SK-N-SH (cell line): ENCODE results near the gene SFXN3. TPM values are rescaled to one million over a fixed set of nuclear protein-coding genes. Genes with fewer than 3 reads are reported as not detected.

Experiments used
- CTCF ChIA-PET: fragments of 300-600, 350-600 bp; formaldehyde crosslinking; extraction: SDS; loops from one replicate; lab custom pipeline; 2021; lab: Yijun Ruan, JAX
- POLR2A ChIA-PET: fragments of 350-600 bp; sonication (Branson Sonifier 250); formaldehyde crosslinking; extraction: SDS; loops from one replicate; lab custom pipeline; 2020; ENCODE audit warnings: antibody characterized with exemption, inconsistent platforms; lab: Yijun Ruan, JAX
- DNase-seq: peaks from one replicate; pipeline ENCODE4 v3.0.0; 2012
- H2AFZ ChIP-seq: fragments of 200-600 bp; sonication (generic); 2 replicates; pipeline ENCODE4 v1.8.1; 2016; ENCODE audit warnings: antibody characterized with exemption, mild to moderate bottlenecking, low read depth
- H3F3A ChIP-seq: fragments of 200-600 bp; sonication (generic); replicated peaks from 2 replicates; pipeline ENCODE3; 2016; ENCODE audit warnings: antibody characterized with exemption, mild to moderate bottlenecking; ENCODE audit not compliant: insufficient read depth
- H3K27ac ChIP-seq, 2 experiments: fragments of 200-500 bp in 1 of 2; fragments of 200-600 bp in 1 of 2; sonication (Bioruptor generic) in 1 of 2; sonication (generic), shearing (Covaris generic) in 1 of 2; 2 replicates each; pipeline versions ENCODE4 v1.5.1 to v1.6.1; 2014 to 2016; ENCODE audit warnings: low read depth in 2 of 2, inconsistent platforms in 1 of 2, low read length in 1 of 2, mild to moderate bottlenecking in 1 of 2, mixed read lengths in 1 of 2
- H3K27me3 ChIP-seq: fragments of 200-600 bp; sonication (generic), shearing (Covaris generic); 2 replicates; pipeline ENCODE4 v1.6.1; 2016; ENCODE audit warnings: mixed run types; ENCODE audit not compliant: insufficient read depth
- H3K36me3 ChIP-seq, 2 experiments: fragments of 200-500 bp in 1 of 2; fragments of 200-600 bp in 1 of 2; sonication (Bioruptor generic) in 1 of 2; sonication (generic) in 1 of 2; replicated peaks in 1 of 2; 2 replicates each; pipeline versions ENCODE3 to v1.5.1; 2014 to 2016; ENCODE audit warnings: low read length in 1 of 2, mild to moderate bottlenecking in 1 of 2; ENCODE audit not compliant: insufficient read depth in 2 of 2, control insufficient read depth in 1 of 2
- H3K4me1 ChIP-seq, 2 experiments: fragments of 200-500 bp in 1 of 2; fragments of 200-600 bp in 1 of 2; sonication (Bioruptor generic) in 1 of 2; sonication (generic), shearing (Covaris generic) in 1 of 2; 2 replicates each; pipeline versions ENCODE4 v1.5.1 to v1.6.1; 2014 to 2016; ENCODE audit warnings: low read depth in 1 of 2, low read length in 1 of 2, mixed run types in 1 of 2; ENCODE audit not compliant: insufficient read depth in 2 of 2, control insufficient read depth in 1 of 2
- H3K4me2 ChIP-seq: fragments of 200-600 bp; sonication (generic), shearing (Covaris generic); 2 replicates; pipeline ENCODE4 v1.6.1; 2017; ENCODE audit warnings: mixed run types
- H3K4me3 ChIP-seq, 2 experiments: fragments of 200-500 bp in 1 of 2; fragments of 200-600 bp in 1 of 2; sonication (Bioruptor generic) in 1 of 2; sonication (generic), shearing (Covaris generic) in 1 of 2; 2 replicates each; pipeline versions ENCODE4 v1.5.1 to v1.8.1; 2014 to 2016; ENCODE audit warnings: low read depth in 2 of 2, inconsistent platforms in 1 of 2, low read length in 1 of 2, mild to moderate bottlenecking in 1 of 2, mixed read lengths in 1 of 2, moderate library complexity in 1 of 2
- H3K79me2 ChIP-seq: fragments of 200-600 bp; sonication (generic); 2 replicates; pipeline ENCODE4 v1.8.1; 2017; ENCODE audit warnings: mild to moderate bottlenecking; ENCODE audit not compliant: insufficient read depth
- H3K9ac ChIP-seq: fragments of 200-600 bp; sonication (generic); 2 replicates; pipeline ENCODE4 v1.6.1; 2017; ENCODE audit warnings: mixed run types
- H3K9me2 ChIP-seq: fragments of 200-600 bp; sonication (generic); 2 replicates; pipeline ENCODE4 v1.6.1; 2017; ENCODE audit warnings: mixed run types
- H3K9me3 ChIP-seq: fragments of 200-600 bp; sonication (generic); 2 replicates; pipeline ENCODE4 v1.6.1; 2017; ENCODE audit warnings: mixed run types, mild to moderate bottlenecking, moderate library complexity
- H4K20me1 ChIP-seq: fragments of 200-600 bp; sonication (generic); 2 replicates; pipeline ENCODE4 v1.6.1; 2017; ENCODE audit warnings: mild to moderate bottlenecking, mixed run types; ENCODE audit not compliant: insufficient read depth
- CHD2 ChIP-seq: fragments of 150-350 bp; IDR thresholded peaks from 2 replicates; pipeline ENCODE4 v1.6.1; 2018; ENCODE audit warnings: low read length; ENCODE audit not compliant: partially characterized antibody
- ELF1 ChIP-seq: IDR thresholded peaks from 2 replicates; pipeline ENCODE4 v1.4.0; 2012
- FOSL2 ChIP-seq: IDR thresholded peaks from 2 replicates; pipeline ENCODE4 v1.4.0; 2012; ENCODE audit warnings: low read depth, mild to moderate bottlenecking, moderate library complexity, borderline replicate concordance
- FOXJ3 ChIP-seq: sonication (generic); formaldehyde crosslinking; IDR thresholded peaks from 2 replicates; pipeline ENCODE4 v1.5.1; 2020; ENCODE audit warnings: mild to moderate bottlenecking, missing genetic modification reagents
- GABPA ChIP-seq: IDR thresholded peaks from 2 replicates; pipeline ENCODE4 v1.4.0; 2012; ENCODE audit warnings: low read depth, mild to moderate bottlenecking
- GATA2 ChIP-seq: sonication (generic); formaldehyde crosslinking; IDR thresholded peaks from 2 replicates; pipeline ENCODE4 v1.5.0; 2020; ENCODE audit warnings: mild to moderate bottlenecking, missing genetic modification reagents
- IRF3 ChIP-seq: fragments of 150-350 bp; IDR thresholded peaks from 2 replicates; pipeline ENCODE4 v1.6.1; 2016; ENCODE audit warnings: mild to moderate bottlenecking, low read depth, low read length
- JUND ChIP-seq: IDR thresholded peaks from 2 replicates; pipeline ENCODE4 v1.4.0; 2012
- MXI1 ChIP-seq: IDR thresholded peaks from 2 replicates; pipeline ENCODE4 v1.6.1; 2012; ENCODE audit warnings: mild to moderate bottlenecking, low read depth, low read length, improper control_type of control experiment
- RAD21 ChIP-seq: IDR thresholded peaks from 2 replicates; pipeline ENCODE4 v1.6.1; 2012; ENCODE audit warnings: mild to moderate bottlenecking, low read length
- SIN3A ChIP-seq: IDR thresholded peaks from 2 replicates; pipeline ENCODE4 v1.6.1; 2012; ENCODE audit warnings: low read depth, mild to moderate bottlenecking, low read length, moderate library complexity, borderline replicate concordance
- SMC3 ChIP-seq: IDR thresholded peaks from 2 replicates; pipeline ENCODE4 v1.6.1; 2012; ENCODE audit warnings: low read depth, low read length, improper control_type of control experiment
- TAF1 ChIP-seq: IDR thresholded peaks from 2 replicates; pipeline ENCODE4 v1.6.1; 2012; ENCODE audit warnings: low read depth, mild to moderate bottlenecking, low read length, moderate library complexity, borderline replicate concordance
- USF2 ChIP-seq: fragments of 150-350 bp; IDR thresholded peaks from 2 replicates; pipeline ENCODE4 v1.6.1; 2017; ENCODE audit warnings: antibody characterized with exemption, low read length, low read depth, borderline replicate concordance
- ZBTB33 ChIP-seq: IDR thresholded peaks from 2 replicates; pipeline ENCODE4 v1.4.0; 2012; ENCODE audit warnings: low read depth, borderline replicate concordance
- WGBS: methylation state at CpG from one replicate; pipeline ENCODE4 v1.1.6; 2017; ENCODE audit warnings: low lambda C conversion rate; 5-methylcytosine and 5-hydroxymethylcytosine counted together
- polyA plus RNA-seq, 3 experiments: library from polyadenylated mRNA; depleted of rRNA; stranded (reverse); fragments of >200 nt; gene quantifications; 2 replicates each; pipeline ENCODE4 v1.2.3, GENCODE V29; 2012

Gene SFXN3
- polyA plus RNA-seq, 1 of the 3 experiments (the other 2 are of a cell fraction), result 142 TPM

GRCh38 chr10:100983868-100984671 is 47.0 kb upstream of the SFXN3 start:
- peaks cover 38% of the 10 kb centered on the region for H3K79me2 ChIP-seq
- no peak overlapping the region for H3K27ac ChIP-seq
- no peak for DNase-seq
- H2AFZ ChIP-seq, result no peak overlapping the region
- TF ChIP-seq JUND (no peak), RAD21 (no peak), CHD2 (no peak), ZBTB33 (no peak), USF2 (no peak), GATA2 (no peak), GABPA (no peak), IRF3 (no peak), SMC3 (no peak), FOSL2 (no peak)
- ChIA-PET CTCF (interaction anchor here (0.7 to 8.5 kb wide), 3 partner anchors 10 to 35 kb away, joined by 3 to 81 read pairs (median 4); partner anchors contain the start of gene LZTS2), POLR2A (no interaction called here)
- H3K9me2 ChIP-seq, result no peaks in the 10 kb centered on the region
- H3K9ac ChIP-seq, result no peak overlapping the region
- 85% methylated on average over 3 of the region's 13 CpGs for WGBS
- no peak overlapping the region for H3K4me3 ChIP-seq
- no peak overlapping the region for H3K4me2 ChIP-seq
- H3F3A ChIP-seq, result no peaks in the 10 kb centered on the region
- no peaks in the 10 kb centered on the region for H4K20me1 ChIP-seq
- no peaks in the 10 kb centered on the region for H3K9me3 ChIP-seq
- peaks cover 13 to 40% of the 10 kb centered on the region in 2 experiments for H3K36me3 ChIP-seq
- H3K4me1 ChIP-seq, result peaks cover 19 to 29% of the 10 kb centered on the region in 2 experiments
- no peaks in the 10 kb centered on the region for H3K27me3 ChIP-seq

GRCh38 chr10:100984672-100985177 is 46.3 kb upstream of the SFXN3 start:
- 100% methylated on average over 2 of the region's 2 CpGs for WGBS
- peaks cover 21 to 35% of the 10 kb centered on the region in 2 experiments for H3K4me1 ChIP-seq

More at GRCh38 chr10:100984672-100985177, 46.3 kb upstream of the SFXN3 start:
- POLR2A ChIA-PET, result no interaction called here
- Histone ChIP-seq H3K4me2 (no peak overlapping the region), H3K27me3 (no peaks in the 10 kb centered on the region), H3K27ac (no peak overlapping the region), H3K36me3 (peaks cover 19 to 47% of the 10 kb centered on the region in 2 experiments), H3K79me2 (peaks cover 44% of the 10 kb centered on the region), H3K4me3 (no peak overlapping the region), H3K9ac (no peak overlapping the region), H3F3A (no peaks in the 10 kb centered on the region), H2AFZ (no peak overlapping the region), H3K9me3 (no peaks in the 10 kb centered on the region), H4K20me1 (no peaks in the 10 kb centered on the region), H3K9me2 (no peaks in the 10 kb centered on the region)
- no peak for TF ChIP-seq SIN3A
- no peak for TF ChIP-seq ZBTB33
- no peak for TF ChIP-seq ELF1
- no peak for TF ChIP-seq FOXJ3 (CRISPR knock-in tag)
- no peak for TF ChIP-seq SMC3
- no peak for TF ChIP-seq USF2
- TF ChIP-seq TAF1, result no peak
- no peak for TF ChIP-seq FOSL2
- TF ChIP-seq MXI1, result no peak
- TF ChIP-seq RAD21, result no peak
- CTCF ChIA-PET, result interaction anchor here (1.2 to 24.5 kb wide), 5 partner anchors 10 to 45 kb away, joined by 3 to 443 read pairs (median 4); partner anchors contain the start of genes LZTS2 and SEMA4G
- no peak for DNase-seq
